ENCODE results near the gene SORL1. TPM values are rescaled to one million over a fixed set of nuclear protein-coding genes. Genes with fewer than 3 reads are reported as not detected.

The SORL1 gene
- total RNA-seq, 4 donors from 2014 or later, result 3.0 to 12.3 (median 8.1) TPM

DNA sequence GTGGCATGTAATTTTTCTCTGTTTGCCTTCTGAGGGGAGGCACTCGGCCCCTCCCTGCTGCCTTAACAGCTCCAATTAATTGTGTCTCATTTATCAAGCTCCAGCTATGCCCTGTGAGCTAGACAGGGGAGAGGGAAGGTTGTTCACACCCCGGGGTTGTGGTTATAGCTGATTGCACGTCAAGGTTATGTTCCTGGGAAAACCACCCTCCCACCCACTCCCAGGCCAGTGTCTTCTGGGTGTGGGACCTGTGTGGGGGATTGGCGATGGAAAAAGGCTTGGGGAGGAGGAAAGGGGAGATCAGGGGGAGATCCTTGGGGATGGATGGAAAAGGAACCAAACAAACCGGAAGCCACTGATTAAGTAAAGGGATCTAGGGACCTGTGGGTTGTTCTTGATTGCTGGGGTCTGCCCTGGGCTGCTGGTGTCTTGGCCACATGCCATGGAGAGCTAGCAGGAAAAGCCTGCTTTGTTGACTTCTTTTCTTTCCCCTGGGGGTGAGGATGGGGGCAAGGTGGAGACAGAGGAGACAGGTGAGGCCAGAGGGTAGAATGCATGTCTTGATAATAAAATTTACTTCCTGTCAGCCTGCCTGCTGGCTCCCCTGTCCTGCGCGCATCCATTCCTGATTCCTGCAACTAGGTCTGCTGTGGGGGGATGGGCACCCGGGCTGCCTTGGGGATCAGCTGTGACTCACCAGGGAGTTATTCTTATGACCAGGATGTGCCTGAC, 14.1 kb downstream of the SORL1 start:
- Histone ChIP-seq H3K4me1 (peaks cover 30 to 57% (median 54%) of the 10 kb centered on the region in 4 donors), H3K27me3 (no peaks in the 10 kb centered on the region), H3K4me3 (peak overlapping the region in 1 of 4 donors; percentile 8), H3K27ac (replicated peaks in 1 of 4) (peak overlapping the region; percentile 76 to 83 (median 80)), H3K9me3 (no peaks in the 10 kb centered on the region), H3K36me3 (no peaks in the 10 kb centered on the region)
- intact Hi-C loops (cut with DNase I), result no loop called here
- TF ChIP-seq POLR2AphosphoS5 (IDR thresholded peaks at IDR 0.05), result peak; percentile 71 to 86
- no peak for TF ChIP-seq EP300 (IDR thresholded peaks at IDR 0.05)
- peak; percentile 96 for DNase-seq (ENCODE audit: extremely low spot score)
- WGBS, result 23% methylated on average over 8 of the region's 8 CpGs

DNA sequence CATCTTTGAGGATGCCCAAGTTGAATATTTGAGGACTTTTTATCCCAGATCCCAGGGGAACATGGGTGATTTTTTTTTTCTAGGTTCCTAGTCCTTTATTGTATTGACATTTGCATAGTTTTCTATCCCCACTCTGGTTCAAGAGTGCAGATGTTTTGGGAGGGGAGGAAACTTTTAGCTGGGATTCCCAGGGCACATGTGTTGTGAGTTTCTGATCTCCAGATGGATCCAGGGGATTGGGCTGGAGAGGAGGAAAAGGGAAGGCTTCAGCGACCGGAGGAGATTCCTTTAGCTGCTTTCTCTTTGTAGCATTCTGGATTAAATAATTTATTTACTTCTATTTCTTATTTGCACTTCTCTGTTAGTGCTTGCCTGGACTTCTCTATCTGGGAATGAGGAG, 15.4 kb downstream of the SORL1 start:
- H3K4me3 ChIP-seq, result no peak overlapping the region
- H3K4me1 ChIP-seq, result peaks cover 30 to 58% (median 55%) of the 10 kb centered on the region in 4 donors
- no peaks in the 10 kb centered on the region for H3K9me3 ChIP-seq
- peak overlapping the region; percentile 76 to 83 (median 80) for H3K27ac ChIP-seq (replicated peaks in 1 of 4)
- no peaks in the 10 kb centered on the region for H3K27me3 ChIP-seq
- WGBS, result 58% methylated on average over 2 of the region's 2 CpGs
- no peaks in the 10 kb centered on the region for H3K36me3 ChIP-seq
- TF ChIP-seq POLR2AphosphoS5 (IDR thresholded peaks at IDR 0.05) (no peak), POLR2A (IDR thresholded peaks at IDR 0.05; ENCODE audit: low read depth) (no peak), EP300 (IDR thresholded peaks at IDR 0.05) (no peak)
- TF ChIP-seq, protein P1, sequence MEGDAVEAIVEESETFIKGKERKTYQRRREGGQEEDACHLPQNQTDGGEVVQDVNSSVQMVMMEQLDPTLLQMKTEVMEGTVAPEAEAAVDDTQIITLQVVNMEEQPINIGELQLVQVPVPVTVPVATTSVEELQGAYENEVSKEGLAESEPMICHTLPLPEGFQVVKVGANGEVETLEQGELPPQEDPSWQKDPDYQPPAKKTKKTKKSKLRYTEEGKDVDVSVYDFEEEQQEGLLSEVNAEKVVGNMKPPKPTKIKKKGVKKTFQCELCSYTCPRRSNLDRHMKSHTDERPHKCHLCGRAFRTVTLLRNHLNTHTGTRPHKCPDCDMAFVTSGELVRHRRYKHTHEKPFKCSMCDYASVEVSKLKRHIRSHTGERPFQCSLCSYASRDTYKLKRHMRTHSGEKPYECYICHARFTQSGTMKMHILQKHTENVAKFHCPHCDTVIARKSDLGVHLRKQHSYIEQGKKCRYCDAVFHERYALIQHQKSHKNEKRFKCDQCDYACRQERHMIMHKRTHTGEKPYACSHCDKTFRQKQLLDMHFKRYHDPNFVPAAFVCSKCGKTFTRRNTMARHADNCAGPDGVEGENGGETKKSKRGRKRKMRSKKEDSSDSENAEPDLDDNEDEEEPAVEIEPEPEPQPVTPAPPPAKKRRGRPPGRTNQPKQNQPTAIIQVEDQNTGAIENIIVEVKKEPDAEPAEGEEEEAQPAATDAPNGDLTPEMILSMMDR (IDR thresholded peaks at IDR 0.05), result no peak
- intact Hi-C loops (cut with DNase I), result no loop called here
- no peak for DNase-seq (ENCODE audit: extremely low spot score)

DNA sequence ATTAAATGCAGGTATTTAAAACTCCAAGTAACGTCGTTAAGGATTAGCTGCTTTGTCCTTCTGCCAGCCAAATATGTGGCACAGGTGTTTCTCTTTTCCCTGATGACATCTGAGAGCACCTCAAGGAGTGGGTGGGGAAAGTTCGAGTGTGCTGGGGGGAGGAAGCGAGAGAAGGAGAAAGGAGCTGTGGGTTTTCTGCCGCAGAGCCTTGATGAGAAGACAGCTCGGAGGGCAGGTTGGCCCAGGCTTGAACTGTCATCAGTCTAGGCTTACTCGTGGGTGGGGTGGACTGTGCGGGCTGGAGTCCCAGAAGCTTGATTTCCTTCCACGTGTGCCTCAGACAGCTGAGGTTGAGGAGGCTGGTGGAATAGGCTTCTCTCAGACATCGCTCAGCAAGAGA, 15.9 kb downstream of the SORL1 start:
- peak overlapping the region; percentile 76 to 83 (median 80) for H3K27ac ChIP-seq (replicated peaks in 1 of 4)
- H3K27me3 ChIP-seq, result no peaks in the 10 kb centered on the region
- WGBS, result 45% methylated on average over 10 of the region's 10 CpGs
- TF ChIP-seq, protein P1 (IDR thresholded peaks at IDR 0.05), result no peak
- no peak for TF ChIP-seq POLR2A (IDR thresholded peaks at IDR 0.05; ENCODE audit: low read depth)
- no peak for TF ChIP-seq EP300 (IDR thresholded peaks at IDR 0.05)
- TF ChIP-seq POLR2AphosphoS5 (IDR thresholded peaks at IDR 0.05), result no peak
- H3K9me3 ChIP-seq, result no peaks in the 10 kb centered on the region
- intact Hi-C loops (cut with DNase I), result no loop called here
- no peak for DNase-seq (ENCODE audit: extremely low spot score)
- no peaks in the 10 kb centered on the region for H3K36me3 ChIP-seq
- H3K4me3 ChIP-seq, result no peak overlapping the region
- H3K4me1 ChIP-seq, result peaks cover 30 to 62% (median 59%) of the 10 kb centered on the region in 4 donors

DNA sequence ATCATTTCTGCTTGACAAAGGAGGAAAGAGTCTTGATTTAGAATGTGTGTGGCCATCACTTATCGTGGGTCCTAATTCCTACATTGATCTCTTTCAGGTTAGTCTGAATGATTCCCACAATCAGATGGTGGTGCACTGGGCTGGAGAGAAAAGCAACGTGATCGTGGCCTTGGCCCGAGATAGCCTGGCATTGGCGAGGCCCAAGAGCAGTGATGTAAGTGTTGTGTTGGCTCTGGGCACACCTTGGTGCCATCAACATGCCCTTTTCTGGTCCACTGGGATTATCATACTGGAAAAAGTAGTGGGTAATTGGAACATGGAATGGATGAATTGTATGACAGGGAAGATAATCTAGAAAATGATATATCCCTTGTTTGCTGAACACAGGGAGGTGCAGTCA, 17.8 kb downstream of the SORL1 start:
- Histone ChIP-seq H3K27me3 (no peaks in the 10 kb centered on the region), H3K9me3 (no peaks in the 10 kb centered on the region), H3K4me3 (no peak overlapping the region), H3K36me3 (no peaks in the 10 kb centered on the region), H3K4me1 (peaks cover 28 to 49% (median 45%) of the 10 kb centered on the region in 4 donors), H3K27ac (replicated peaks in 1 of 4) (no peak overlapping the region)
- WGBS, result 96% methylated on average over 5 of the region's 5 CpGs
- intact Hi-C loops (cut with DNase I), result no loop called here
- TF ChIP-seq, protein P1 (IDR thresholded peaks at IDR 0.05), result no peak
- no peak for TF ChIP-seq POLR2A (IDR thresholded peaks at IDR 0.05; ENCODE audit: low read depth)
- DNase-seq (ENCODE audit: extremely low spot score), result no peak

DNA sequence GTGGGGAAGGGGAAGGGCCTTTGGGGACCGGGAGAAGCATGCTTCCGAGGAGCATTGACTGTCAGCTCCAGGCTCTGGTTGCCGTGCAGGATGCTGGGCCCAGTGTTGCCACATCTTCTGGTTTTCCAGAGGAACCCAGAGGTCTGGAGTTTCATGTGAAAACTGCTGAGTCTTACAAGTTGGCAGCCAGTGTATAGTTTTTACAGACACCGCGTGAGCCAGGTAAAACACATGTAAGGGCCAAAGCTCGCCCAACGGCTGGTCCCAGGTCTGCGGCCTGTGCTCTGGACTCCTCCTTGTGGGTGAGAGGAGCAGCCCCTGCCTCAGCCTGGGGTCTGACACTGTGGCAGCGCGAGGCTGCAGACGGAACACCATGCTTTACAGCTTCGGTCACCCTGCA, 19.1 kb downstream of the SORL1 start:
- intact Hi-C loops (cut with DNase I), result no loop called here
- DNase-seq (ENCODE audit: extremely low spot score), result no peak
- no peak overlapping the region for H3K4me3 ChIP-seq
- no peak overlapping the region for H3K27ac ChIP-seq (replicated peaks in 1 of 4)
- no peaks in the 10 kb centered on the region for H3K36me3 ChIP-seq
- no peaks in the 10 kb centered on the region for H3K27me3 ChIP-seq
- no peaks in the 10 kb centered on the region for H3K9me3 ChIP-seq
- TF ChIP-seq EP300 (IDR thresholded peaks at IDR 0.05) (no peak), POLR2AphosphoS5 (IDR thresholded peaks at IDR 0.05) (no peak)
- 97% methylated on average over 7 of the region's 12 CpGs for WGBS
- H3K4me1 ChIP-seq, result peaks cover 16 to 36% (median 32%) of the 10 kb centered on the region in 4 donors
